H1 (cell line): ENCODE data around the gene ME3. TPM values are rescaled to one million over a fixed set of nuclear protein-coding genes. Genes with fewer than 3 reads are reported as not detected.

Experiments
- CTCF ChIA-PET: fragments of 300-600 bp; sonication (Branson Sonifier 250); formaldehyde crosslinking; loops from one replicate; lab custom pipeline; 2021; ENCODE audit not compliant: partially characterized antibody; lab: Charles Lee
- POLR2A ChIA-PET: fragments of 300-600 bp; sonication (Branson Sonifier 250); formaldehyde crosslinking; loops from one replicate; lab custom pipeline; 2021; ENCODE audit warnings: inconsistent platforms; ENCODE audit not compliant: partially characterized antibody; lab: Charles Lee
- DNase-seq, 2 experiments: peaks; one replicate each; pipeline versions ENCODE4 v3.0.0 to v3.0.0-alpha.2; 2010 to 2022; ENCODE audit warnings: low spot score in 2 of 2, low read depth in 1 of 2, mixed read lengths in 1 of 2
- FAIRE-seq: peaks from 2 replicates; lab custom pipeline; 2011; peaks lifted over from hg19 to GRCh38; lab: Jason Lieb, UNC
- H2AFZ ChIP-seq: 2 replicates; pipeline ENCODE4 v1.8.1; 2012; ENCODE audit warnings: low read length, inconsistent platforms
- H2AK5ac ChIP-seq: 2 replicates; pipeline ENCODE4 v1.6.1; 2013; ENCODE audit warnings: low read depth, low read length
- H2BK120ac ChIP-seq: replicated peaks from 2 replicates; pipeline ENCODE3; 2013; ENCODE audit warnings: low read depth, low read length, inconsistent platforms
- H2BK12ac ChIP-seq: 2 replicates; pipeline ENCODE4 v1.6.1; 2013; ENCODE audit warnings: low read depth, low read length
- H2BK15ac ChIP-seq: 2 replicates; pipeline ENCODE4 v1.6.1; 2013; ENCODE audit warnings: low read length
- H2BK20ac ChIP-seq: 2 replicates; pipeline ENCODE4 v1.6.1; 2013; ENCODE audit warnings: low read length
- H2BK5ac ChIP-seq: 2 replicates; pipeline ENCODE4 v1.6.1; 2013; ENCODE audit warnings: low read depth, low read length
- H3K14ac ChIP-seq: 2 replicates; pipeline ENCODE4 v1.6.1; 2013; ENCODE audit warnings: inconsistent platforms; ENCODE audit not compliant: insufficient read length
- H3K18ac ChIP-seq: 2 replicates; pipeline ENCODE4 v1.6.1; 2013; ENCODE audit warnings: low read length; ENCODE audit errors: extremely low read depth
- H3K23ac ChIP-seq: 2 replicates; pipeline ENCODE4 v1.6.1; 2013; ENCODE audit warnings: inconsistent platforms; ENCODE audit not compliant: insufficient read length
- H3K23me2 ChIP-seq: 2 replicates; pipeline ENCODE4 v1.6.1; 2013; ENCODE audit warnings: low read depth, low read length
- H3K27ac ChIP-seq: 2 replicates; pipeline ENCODE4 v1.6.1; 2011; ENCODE audit warnings: low read depth, low read length, inconsistent platforms
- H3K27me3 ChIP-seq, 4 experiments: replicated peaks in 1 of 4; 1 replicate in 1 of 4; 2 replicates in 3 of 4; pipeline versions ENCODE4 v1.6.1 to v1.8.1; 2011 to 2013; ENCODE audit warnings: low read length in 3 of 4, mild to moderate bottlenecking in 3 of 4, inconsistent platforms in 2 of 4, mixed read lengths in 2 of 4, moderate library complexity in 1 of 4; ENCODE audit not compliant: control insufficient read depth in 3 of 4, insufficient read depth in 3 of 4; ENCODE audit errors: extremely low read depth in 1 of 4
- H3K36me3 ChIP-seq, 4 experiments: 2 replicates each; pipeline versions ENCODE4 v1.6.1 to v1.8.1; 2011 to 2013; ENCODE audit warnings: mild to moderate bottlenecking in 4 of 4, low read length in 3 of 4, moderate library complexity in 2 of 4, control low read depth in 1 of 4, inconsistent platforms in 1 of 4; ENCODE audit not compliant: insufficient read depth in 4 of 4, control insufficient read depth in 2 of 4
- H3K4ac ChIP-seq: replicated peaks from 2 replicates; pipeline ENCODE3; 2013; ENCODE audit warnings: low read length, low read depth, mixed read lengths, inconsistent platforms; ENCODE audit not compliant: insufficient read length
- H3K4me1 ChIP-seq, 4 experiments: replicated peaks in 1 of 4; 1 replicate in 1 of 4; 2 replicates in 3 of 4; pipeline versions ENCODE4 v1.6.1 to v1.8.1; 2011 to 2013; ENCODE audit warnings: low read length in 3 of 4, inconsistent platforms in 2 of 4, mixed read lengths in 1 of 4; ENCODE audit not compliant: insufficient read depth in 4 of 4, control insufficient read depth in 3 of 4
- H3K4me2 ChIP-seq, 2 experiments: 2 replicates each; pipeline versions ENCODE4 v1.6.1 to v1.8.1; 2011 to 2013; ENCODE audit warnings: low read depth in 2 of 2, low read length in 2 of 2, control low read depth in 1 of 2, inconsistent platforms in 1 of 2, mild to moderate bottlenecking in 1 of 2; ENCODE audit not compliant: insufficient read depth in 1 of 2
- H3K4me3 ChIP-seq, 4 experiments: fragments of 200-600, 300-600 bp in 1 of 4; sonication (generic), shearing (Covaris generic), sonication (Bioruptor Twin) in 1 of 4; 2 replicates each; pipeline versions ENCODE4 v1.5.1 to v1.8.1; 2011 to 2016; ENCODE audit warnings: low read length in 4 of 4, low read depth in 3 of 4, control low read depth in 2 of 4, inconsistent platforms in 2 of 4, mild to moderate bottlenecking in 2 of 4, mixed read lengths in 1 of 4, moderate library complexity in 1 of 4; ENCODE audit not compliant: insufficient read depth in 2 of 4; ENCODE audit errors: extremely low read depth in 1 of 4
- H3K56ac ChIP-seq: replicated peaks from 2 replicates; pipeline ENCODE3; 2013; ENCODE audit warnings: low read depth, mild to moderate bottlenecking, mixed read lengths, low read length, inconsistent platforms; ENCODE audit not compliant: insufficient read length
- H3K79me1 ChIP-seq: 2 replicates; pipeline ENCODE4 v1.6.1; 2013; ENCODE audit warnings: low read depth, low read length, control low read depth
- H3K79me2 ChIP-seq, 2 experiments: 2 replicates each; pipeline versions ENCODE4 v1.6.1 to v1.8.1; 2012 to 2013; ENCODE audit warnings: low read length in 2 of 2, mild to moderate bottlenecking in 2 of 2, inconsistent platforms in 1 of 2; ENCODE audit not compliant: insufficient read depth in 2 of 2, control insufficient read depth in 1 of 2
- H3K9ac ChIP-seq, 4 experiments: replicated peaks in 1 of 4; 1 replicate in 1 of 4; 2 replicates in 3 of 4; pipeline versions ENCODE4 v1.6.1 to v1.8.1; 2011 to 2013; ENCODE audit warnings: low read depth in 3 of 4, low read length in 3 of 4, control low read depth in 2 of 4, mild to moderate bottlenecking in 2 of 4, moderate library complexity in 2 of 4, inconsistent platforms in 1 of 4; ENCODE audit errors: extremely low read depth in 1 of 4
- H3K9me3 ChIP-seq, 2 experiments: 2 replicates each; pipeline versions ENCODE4 v1.6.1 to v1.8.1; 2012 to 2013; ENCODE audit warnings: mild to moderate bottlenecking in 2 of 2, moderate library complexity in 2 of 2, control low read depth in 1 of 2, inconsistent platforms in 1 of 2, low read depth in 1 of 2, low read length in 1 of 2, mixed read lengths in 1 of 2; ENCODE audit not compliant: insufficient read depth in 2 of 2
- H4K20me1 ChIP-seq, 2 experiments: replicated peaks in 1 of 2; 2 replicates each; pipeline versions ENCODE3 to v1.8.1; 2011 to 2013; ENCODE audit warnings: inconsistent platforms in 2 of 2, low read length in 2 of 2, mild to moderate bottlenecking in 1 of 2; ENCODE audit not compliant: insufficient read depth in 2 of 2, control insufficient read depth in 1 of 2
- H4K5ac ChIP-seq: 2 replicates; pipeline ENCODE4 v1.6.1; 2013; ENCODE audit warnings: low read length, low read depth, mixed read lengths, inconsistent platforms; ENCODE audit not compliant: insufficient read length
- H4K8ac ChIP-seq: 2 replicates; pipeline ENCODE4 v1.8.0; 2013; ENCODE audit warnings: mild to moderate bottlenecking, moderate library complexity, low read length, inconsistent platforms; ENCODE audit not compliant: insufficient read depth; ENCODE audit errors: extremely low read depth
- H4K91ac ChIP-seq: replicated peaks from 2 replicates; pipeline ENCODE3; 2013; ENCODE audit warnings: low read length, mixed read lengths, inconsistent platforms; ENCODE audit not compliant: insufficient read length
- BCL11A ChIP-seq, 2 experiments: IDR thresholded peaks; one replicate each; pipeline ENCODE4 v1.6.1; 2011; ENCODE audit warnings: low read depth in 2 of 2, low read length in 2 of 2, mild to moderate bottlenecking in 2 of 2
- CBX5 ChIP-seq: fragments of 300-800, 300-1000 bp; sonication (generic); IDR thresholded peaks from 2 replicates; pipeline ENCODE4 v1.7.1; 2016; ENCODE audit warnings: antibody characterized with exemption, low read length, low read depth
- CBX8 ChIP-seq: fragments of 300-800, 300-1000 bp; sonication (generic); IDR thresholded peaks from 2 replicates; pipeline ENCODE4 v1.7.1; 2016; ENCODE audit warnings: low read depth, low read length, borderline replicate concordance
- KDM1A ChIP-seq: fragments of 200-600, 300-600 bp; sonication (generic); IDR thresholded peaks from 2 replicates; pipeline ENCODE4 v1.7.1; 2016; ENCODE audit warnings: mild to moderate bottlenecking, low read length, borderline replicate concordance
- NRF1 ChIP-seq: IDR thresholded peaks from 2 replicates; pipeline ENCODE4 v1.6.1; 2011; ENCODE audit warnings: mild to moderate bottlenecking, low read depth, low read length, improper control_type of control experiment
- PHF8 ChIP-seq: fragments of 200-600 bp; sonication (generic); conservative IDR thresholded peaks from 2 replicates; pipeline ENCODE4 v1.7.1; 2012; ENCODE audit warnings: low read depth, mild to moderate bottlenecking, inconsistent platforms, low read length, moderate library complexity
- POLR2A ChIP-seq, 2 experiments: IDR thresholded peaks; 1 replicate in 1 of 2; 2 replicates in 1 of 2; pipeline ENCODE4 v1.6.1; 2011; ENCODE audit warnings: low read depth in 2 of 2, low read length in 2 of 2, mild to moderate bottlenecking in 2 of 2; ENCODE audit errors: control extremely low read depth in 1 of 2
- POLR2AphosphoS5 ChIP-seq: IDR thresholded peaks from 2 replicates; pipeline ENCODE4 v1.6.1; 2011; ENCODE audit warnings: low read depth, low read length
- POU5F1 ChIP-seq: IDR thresholded peaks from 2 replicates; pipeline ENCODE4 v1.6.1; 2011; ENCODE audit warnings: low read depth, mild to moderate bottlenecking, low read length, moderate library complexity
- SP4 ChIP-seq: IDR thresholded peaks from 2 replicates; pipeline ENCODE4 v1.6.1; 2012; ENCODE audit warnings: low read length, inconsistent platforms
- SRF ChIP-seq: IDR thresholded peaks from 2 replicates; pipeline ENCODE4 v1.6.1; 2011; ENCODE audit warnings: mild to moderate bottlenecking, low read depth, low read length, moderate library complexity
- TAF1 ChIP-seq: IDR thresholded peaks from 2 replicates; pipeline ENCODE4 v1.6.1; 2011; ENCODE audit warnings: mild to moderate bottlenecking, low read depth, low read length
- YY1 ChIP-seq: IDR thresholded peaks from 2 replicates; pipeline ENCODE4 v1.6.1; 2011; ENCODE audit warnings: low read depth, mild to moderate bottlenecking, low read length
- WGBS, 2 experiments: shearing (Covaris generic) in 1 of 2; methylation state at CpG; one replicate each; pipeline versions ENCODE4 v1.1.6 to v1.1.7; 2013 to 2015; ENCODE audit warnings: low lambda C conversion rate in 2 of 2, mixed read lengths in 2 of 2, inconsistent platforms in 1 of 2, low coverage in 1 of 2, missing lambda C conversion rate in 1 of 2; ENCODE audit not compliant: insufficient replicate concordance in 2 of 2, insufficient coverage in 1 of 2, insufficient read length in 1 of 2; ENCODE audit errors: extremely low coverage in 1 of 2, missing lambda C conversion rate in 1 of 2; 5-methylcytosine and 5-hydroxymethylcytosine counted together
- polyA plus RNA-seq, 7 experiments: library from polyadenylated mRNA; depleted of rRNA in 3 of 7; stranded (reverse) in 5 of 7; unstranded in 2 of 7; fragments of >200 nt in 5 of 7; fragments of 200-250 nt in 2 of 7; gene quantifications; 1 replicate in 5 of 7; 2 replicates in 1 of 7; 4 replicates in 1 of 7; pipeline versions ENCODE4 v1.2.1 to v1.2.3, GENCODE V29; 2011 to 2013; ENCODE audit warnings: missing spikeins in 2 of 7, mixed read lengths in 2 of 7
- total RNA-seq: library from RNA; stranded (reverse); fragmentation: NEBNext Ultra II Directional; extraction: Animal tissue kit (Norgen Biotek cat#: 25700); gene quantifications from 2 replicates; pipeline ENCODE4 v1.2.1, GENCODE V29; 2021
- TF ChIP-seq, protein P1 (sequence below): IDR thresholded peaks from 2 replicates; pipeline ENCODE4 v1.6.1; 2011; ENCODE audit warnings: low read length, improper control_type of control experiment

The ME3 gene
- total and polyA plus RNA-seq, 2 of the 8 experiments (the other 6 are each of a cell fraction or from before 2014, with no cell fraction given) = 1.5 to 2.8 TPM

DNA sequence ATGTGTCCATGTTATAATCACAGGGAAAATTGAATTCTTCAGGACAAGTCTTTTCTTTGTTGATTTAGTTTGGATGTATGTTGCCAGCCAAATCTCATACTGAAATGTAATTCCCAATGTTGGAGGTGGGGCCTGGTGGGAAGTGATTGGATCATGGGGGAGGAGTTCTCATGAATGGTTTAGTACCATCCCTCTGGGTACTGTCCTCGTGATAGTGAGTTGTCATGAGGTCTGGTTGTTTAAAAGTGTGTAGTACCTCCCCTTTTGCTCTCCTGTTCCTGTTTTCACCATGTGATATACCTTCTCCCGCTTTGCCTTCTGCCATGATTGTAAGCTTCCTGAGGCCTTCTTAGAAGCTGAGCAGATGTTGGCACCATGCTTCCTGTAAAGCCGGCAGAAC is 197.4 kb downstream of the ME3 start:
- H3K23me2 ChIP-seq = no peaks in the 10 kb centered on the region
- TF ChIP-seq CBX5 (no peak), TAF1 (no peak), POLR2A (IDR thresholded peaks at IDR 0.05; ENCODE audit: control extremely low read depth in 1 of 2, low read depth in 2 of 2, low read length in 2 of 2) (no peak), SP4 (no peak), CBX8 (no peak), POU5F1 (no peak), SRF (no peak), POLR2AphosphoS5 (no peak), KDM1A (no peak), YY1 (no peak), BCL11A (IDR thresholded peaks at IDR 0.05; ENCODE audit: low read depth in 2 of 2, low read length in 2 of 2) (no peak), PHF8 (no peak), NRF1 (no peak)
- TF ChIP-seq, protein P1, sequence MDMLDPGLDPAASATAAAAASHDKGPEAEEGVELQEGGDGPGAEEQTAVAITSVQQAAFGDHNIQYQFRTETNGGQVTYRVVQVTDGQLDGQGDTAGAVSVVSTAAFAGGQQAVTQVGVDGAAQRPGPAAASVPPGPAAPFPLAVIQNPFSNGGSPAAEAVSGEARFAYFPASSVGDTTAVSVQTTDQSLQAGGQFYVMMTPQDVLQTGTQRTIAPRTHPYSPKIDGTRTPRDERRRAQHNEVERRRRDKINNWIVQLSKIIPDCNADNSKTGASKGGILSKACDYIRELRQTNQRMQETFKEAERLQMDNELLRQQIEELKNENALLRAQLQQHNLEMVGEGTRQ = no peak

More for the DNA sequence above, 197.4 kb downstream of the ME3 start:
- Histone ChIP-seq H4K5ac (no peak overlapping the region), H2BK120ac (no peak overlapping the region), H3K18ac (no peak overlapping the region), H3K4me3 (no peak overlapping the region), H3K23ac (no peak overlapping the region), H3K36me3 (no peaks in the 10 kb centered on the region), H2AFZ (no peak overlapping the region), H2BK12ac (no peak overlapping the region), H2BK15ac (no peak overlapping the region), H4K20me1 (no peaks in the 10 kb centered on the region), H3K79me1 (no peaks in the 10 kb centered on the region), H2BK5ac (no peak overlapping the region), H2BK20ac (no peak overlapping the region), H3K4ac (no peak overlapping the region), H3K27ac (no peak overlapping the region), H3K9me3 (no peaks in the 10 kb centered on the region; a peak in 1 of 4 replicates), H4K8ac (no peak overlapping the region), H2AK5ac (no peak overlapping the region), H3K4me1 (peaks cover 0 to 6% (median 1%) of the 10 kb centered on the region in 4 experiments; a peak in 2 of 7 replicates), H3K14ac (no peak overlapping the region), H3K4me2 (no peak overlapping the region), H4K91ac (no peak overlapping the region), H3K79me2 (no peaks in the 10 kb centered on the region), H3K56ac (no peak overlapping the region), H3K27me3 (no peaks in the 10 kb centered on the region), H3K9ac (no peak overlapping the region)
- no peak for FAIRE-seq
- 82% methylated on average over 3 of the region's 3 CpGs; no CpG with 5 or more reads in 1 of the 2 experiments for WGBS, 2 experiments
- no peak for DNase-seq
- POLR2A ChIA-PET = no interaction called here
- CTCF ChIA-PET = interaction anchor here (1.9 kb wide), 2 partner anchors 13 to 18 kb away, joined by 7 to 8 read pairs; no protein-coding TSS in a partner anchor
